Hepatocyte (in vitro differentiated cells): Measurements from ENCODE around the gene SLC4A8. TPM values are rescaled to one million over a fixed set of nuclear protein-coding genes. Genes with fewer than 3 reads are reported as not detected.
A peak's percentile ranks its signal among the peaks of the same experiment; 100 is the strongest.

Experiments
- DNase-seq: peaks from one replicate; pipeline ENCODE4 v3.0.0-alpha.2; 2016; ENCODE audit warnings: low spot score
- H2AFZ ChIP-seq: fragments of 200-600 bp; sonication (generic); 2 replicates; pipeline ENCODE4 v1.6.0; 2016; ENCODE audit warnings: antibody characterized with exemption, mild to moderate bottlenecking
- H3K27ac ChIP-seq: fragments of 200-600 bp; sonication (generic); 2 replicates; pipeline ENCODE4 v1.5.1; 2016; ENCODE audit warnings: mild to moderate bottlenecking
- H3K27me3 ChIP-seq: fragments of 200-600 bp; sonication (generic); 2 replicates; pipeline ENCODE4 v1.6.1; 2016
- H3K36me3 ChIP-seq: fragments of 200-600 bp; sonication (generic); replicated peaks from 2 replicates; pipeline ENCODE4 v1.5.1; 2016; ENCODE audit warnings: low read depth; ENCODE audit not compliant: insufficient read depth
- H3K4me1 ChIP-seq: fragments of 200-600 bp; sonication (generic); 2 replicates; pipeline ENCODE4 v1.5.1; 2016; ENCODE audit warnings: mild to moderate bottlenecking, moderate library complexity; ENCODE audit not compliant: insufficient read depth
- H3K4me2 ChIP-seq: fragments of 200-600 bp; sonication (generic); 2 replicates; pipeline ENCODE4 v1.6.0; 2016
- H3K4me3 ChIP-seq: fragments of 200-600 bp; sonication (generic); 2 replicates; pipeline ENCODE4 v1.5.1; 2016; ENCODE audit warnings: mild to moderate bottlenecking
- H3K79me2 ChIP-seq: fragments of 200-600 bp; sonication (generic); 2 replicates; pipeline ENCODE4 v1.6.0; 2017; ENCODE audit warnings: mild to moderate bottlenecking
- H3K9me2 ChIP-seq: fragments of 200-600 bp; sonication (generic); replicated peaks from 2 replicates; pipeline ENCODE4 v1.6.0; 2017; ENCODE audit warnings: mild to moderate bottlenecking; ENCODE audit not compliant: insufficient read depth
- H3K9me3 ChIP-seq: fragments of 200-600 bp; sonication (generic); 2 replicates; pipeline ENCODE4 v1.5.1; 2016; ENCODE audit warnings: low read depth, mild to moderate bottlenecking
- H4K20me1 ChIP-seq: fragments of 200-600 bp; sonication (generic); 2 replicates; pipeline ENCODE4 v1.6.0; 2016; ENCODE audit warnings: mild to moderate bottlenecking; ENCODE audit not compliant: insufficient read depth, poor library complexity, severe bottlenecking
- EZH2 ChIP-seq: fragments of 200-600 bp; sonication (generic); IDR thresholded peaks from 2 replicates; pipeline ENCODE4 v1.6.1; 2016; ENCODE audit warnings: antibody characterized with exemption, mild to moderate bottlenecking, borderline replicate concordance
- EZH2phosphoT487 ChIP-seq: fragments of 200-600 bp; sonication (generic); IDR thresholded peaks from one replicate; pipeline ENCODE4 v1.6.1; 2018; ENCODE audit warnings: antibody characterized with exemption, mild to moderate bottlenecking, low read depth, moderate library complexity; ENCODE audit not compliant: unreplicated experiment, severe bottlenecking
- WGBS: methylation state at CpG from one replicate; pipeline ENCODE4 v1.1.6; 2016; ENCODE audit warnings: low lambda C conversion rate; ENCODE audit errors: missing lambda C conversion rate; 5-methylcytosine and 5-hydroxymethylcytosine counted together
- polyA plus RNA-seq: library from polyadenylated mRNA; unstranded; fragments of >200 nt; fragmentation: Nextera tagmentation; extraction: Ambion mirVana; gene quantifications from 2 replicates; pipeline ENCODE4 v1.2.1, GENCODE V29; 2016
- total RNA-seq: library from RNA; depleted of rRNA; stranded (reverse); fragments of >200 nt; gene quantifications from 2 replicates; pipeline ENCODE4 v1.2.3, GENCODE V29; 2014
- TF ChIP-seq, protein P1 (sequence below): fragments of 200-600 bp; sonication (generic); IDR thresholded peaks from 2 replicates; pipeline ENCODE4 v1.5.1; 2016; ENCODE audit warnings: antibody characterized with exemption, mild to moderate bottlenecking; ENCODE audit not compliant: poor library complexity

Gene SLC4A8
- total and polyA plus RNA-seq, 2 experiments from 2014 or later, result 14.9 to 18.0 TPM

DNA sequence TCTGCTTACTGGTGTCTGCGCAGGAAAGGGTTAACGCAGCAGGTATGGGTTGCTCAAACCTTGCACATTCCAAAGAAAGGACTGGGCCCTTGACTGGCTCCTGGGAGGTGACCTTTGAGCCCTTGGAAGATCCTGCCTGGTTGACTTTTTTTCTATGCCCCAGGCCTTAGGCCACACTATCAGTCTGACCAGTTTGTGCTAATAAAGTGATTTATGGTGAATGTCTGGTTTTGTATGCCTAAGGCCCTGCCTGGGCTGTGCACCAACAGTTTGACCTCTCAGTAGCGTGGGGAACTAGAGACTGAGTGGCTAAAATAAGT lies 105.0 kb downstream of the SLC4A8 start:
- Histone ChIP-seq H3K36me3 (no peaks in the 10 kb centered on the region), H3K9me2 (no peaks in the 10 kb centered on the region), H4K20me1 (no peaks in the 10 kb centered on the region), H2AFZ (no peak overlapping the region), H3K27me3 (no peaks in the 10 kb centered on the region), H3K4me1 (peaks cover 12% of the 10 kb centered on the region), H3K9me3 (no peaks in the 10 kb centered on the region), H3K4me2 (peak overlapping the region; percentile 21), H3K79me2 (no peaks in the 10 kb centered on the region), H3K4me3 (no peak overlapping the region), H3K27ac (peak overlapping the region; percentile 35)
- WGBS, result 62% methylated on average over 3 of the region's 3 CpGs
- TF ChIP-seq EZH2phosphoT487 (no peak), EZH2 (no peak)
- TF ChIP-seq, protein P1, sequence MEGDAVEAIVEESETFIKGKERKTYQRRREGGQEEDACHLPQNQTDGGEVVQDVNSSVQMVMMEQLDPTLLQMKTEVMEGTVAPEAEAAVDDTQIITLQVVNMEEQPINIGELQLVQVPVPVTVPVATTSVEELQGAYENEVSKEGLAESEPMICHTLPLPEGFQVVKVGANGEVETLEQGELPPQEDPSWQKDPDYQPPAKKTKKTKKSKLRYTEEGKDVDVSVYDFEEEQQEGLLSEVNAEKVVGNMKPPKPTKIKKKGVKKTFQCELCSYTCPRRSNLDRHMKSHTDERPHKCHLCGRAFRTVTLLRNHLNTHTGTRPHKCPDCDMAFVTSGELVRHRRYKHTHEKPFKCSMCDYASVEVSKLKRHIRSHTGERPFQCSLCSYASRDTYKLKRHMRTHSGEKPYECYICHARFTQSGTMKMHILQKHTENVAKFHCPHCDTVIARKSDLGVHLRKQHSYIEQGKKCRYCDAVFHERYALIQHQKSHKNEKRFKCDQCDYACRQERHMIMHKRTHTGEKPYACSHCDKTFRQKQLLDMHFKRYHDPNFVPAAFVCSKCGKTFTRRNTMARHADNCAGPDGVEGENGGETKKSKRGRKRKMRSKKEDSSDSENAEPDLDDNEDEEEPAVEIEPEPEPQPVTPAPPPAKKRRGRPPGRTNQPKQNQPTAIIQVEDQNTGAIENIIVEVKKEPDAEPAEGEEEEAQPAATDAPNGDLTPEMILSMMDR, result no peak
- DNase-seq, result peak; percentile 42

DNA sequence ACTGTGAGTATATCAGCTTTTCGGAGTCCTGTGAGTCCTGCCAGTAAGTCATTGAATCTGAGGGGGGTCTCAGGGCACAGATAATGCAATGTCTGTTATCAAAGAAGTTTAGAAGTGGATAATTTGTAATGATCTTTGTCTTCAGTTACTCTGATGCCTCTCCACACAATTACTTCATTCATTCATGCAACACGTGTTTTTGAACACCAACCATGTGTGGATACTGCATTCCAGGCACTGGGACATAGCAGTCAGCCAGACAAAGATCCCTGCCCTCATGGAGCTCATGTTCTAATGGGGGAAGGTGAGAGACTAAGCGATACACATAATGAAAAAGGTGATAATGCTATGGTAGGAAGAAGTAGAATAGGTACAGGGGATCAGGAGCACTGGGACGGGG lies 105.6 kb downstream of the SLC4A8 start:
- TF ChIP-seq EZH2 (no peak), EZH2phosphoT487 (no peak)
- TF ChIP-seq, protein P1, result no peak
- H2AFZ ChIP-seq, result no peak overlapping the region
- H3K4me1 ChIP-seq, result peaks cover 8% of the 10 kb centered on the region
- H3K36me3 ChIP-seq, result no peaks in the 10 kb centered on the region
- H3K79me2 ChIP-seq, result no peaks in the 10 kb centered on the region
- no peaks in the 10 kb centered on the region for H3K27me3 ChIP-seq
- H3K4me2 ChIP-seq, result no peak overlapping the region
- WGBS, result 84% methylated on average over 4 of the region's 4 CpGs
- no peak overlapping the region for H3K4me3 ChIP-seq
- no peak for DNase-seq
- no peaks in the 10 kb centered on the region for H4K20me1 ChIP-seq
- H3K9me2 ChIP-seq, result no peaks in the 10 kb centered on the region
- no peak overlapping the region for H3K27ac ChIP-seq
- H3K9me3 ChIP-seq, result no peaks in the 10 kb centered on the region

DNA sequence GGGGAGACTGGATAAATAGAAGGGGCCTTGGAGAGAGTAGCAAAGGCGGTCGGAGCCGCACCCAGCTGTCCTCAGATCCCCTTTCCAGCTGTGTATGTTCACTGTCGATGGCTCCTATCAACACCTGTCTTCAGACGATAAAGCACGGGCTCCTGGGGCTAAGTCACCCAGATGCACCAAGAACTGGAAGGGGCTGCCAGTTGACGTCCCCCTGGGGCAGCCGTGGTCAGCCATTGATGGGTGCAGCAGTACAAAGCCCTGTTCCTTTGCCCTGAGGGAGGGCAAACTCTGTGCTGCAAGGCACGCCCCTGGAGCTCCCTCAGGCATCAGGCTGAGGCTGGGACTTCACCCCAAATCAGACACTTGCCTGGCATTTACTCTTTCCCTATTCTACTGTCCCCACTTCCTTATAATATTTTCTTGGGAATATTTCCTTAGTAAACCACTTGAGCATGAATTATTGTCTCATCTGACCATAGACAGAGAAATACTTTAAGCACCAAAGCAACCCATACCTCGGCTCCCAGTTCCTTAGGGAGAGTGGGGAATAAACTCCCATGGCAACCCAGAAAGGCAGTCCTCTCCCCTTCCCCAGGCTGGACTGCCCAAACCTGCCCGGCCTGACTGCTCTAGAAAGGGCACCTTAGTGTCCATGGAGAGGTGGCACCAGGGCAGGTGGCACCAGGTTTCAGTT lies 106.8 kb downstream of the SLC4A8 start:
- Histone ChIP-seq H3K4me3 (no peak overlapping the region), H3K27me3 (no peaks in the 10 kb centered on the region), H4K20me1 (no peaks in the 10 kb centered on the region), H3K9me2 (no peaks in the 10 kb centered on the region), H3K4me2 (no peak overlapping the region), H3K36me3 (no peaks in the 10 kb centered on the region), H2AFZ (no peak overlapping the region), H3K4me1 (peaks cover 8% of the 10 kb centered on the region), H3K79me2 (no peaks in the 10 kb centered on the region), H3K9me3 (no peaks in the 10 kb centered on the region), H3K27ac (no peak overlapping the region)
- WGBS, result 60% methylated on average over 11 of the region's 11 CpGs
- DNase-seq, result no peak
- TF ChIP-seq EZH2phosphoT487 (no peak), EZH2 (no peak)
- TF ChIP-seq, protein P1, result no peak
